D721Med (cell line): ENCODE data around the gene TSN.

ENCODE experiments used
- DNase-seq: peaks from one replicate; pipeline ENCODE4 v3.0.0; 2011; ENCODE audit warnings: low spot score; ENCODE audit not compliant: insufficient read length
- FAIRE-seq: peaks from 2 replicates; lab custom pipeline; 2011; peaks lifted over from hg19 to GRCh38; lab: Jason Lieb, UNC
- TF ChIP-seq, protein P1 (sequence below): IDR thresholded peaks from 2 replicates; pipeline ENCODE4 v1.5.1; 2012; ENCODE audit warnings: mild to moderate bottlenecking, control low read depth; ENCODE audit not compliant: insufficient read depth; ENCODE audit errors: missing control alignments

Gene TSN

DNA sequence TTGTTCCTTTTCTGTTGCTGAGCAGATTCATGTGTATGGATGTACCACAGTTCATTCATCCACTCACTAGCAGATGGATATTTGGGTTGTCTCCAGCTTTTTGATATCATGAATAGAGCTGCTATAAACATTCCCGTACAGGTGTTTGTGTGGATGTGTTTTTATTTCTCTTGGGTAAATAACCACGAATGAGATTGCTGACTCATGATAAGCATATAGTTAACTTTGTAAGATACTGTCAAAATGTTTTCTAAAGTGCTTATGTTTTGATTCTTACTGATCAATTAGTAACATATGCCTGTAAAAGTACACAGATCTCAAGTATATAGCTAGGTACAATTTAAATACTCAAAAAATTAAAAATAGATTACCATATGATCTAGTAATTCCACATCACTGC, 27.7 kb downstream of the TSN start:
- TF ChIP-seq, protein P1, sequence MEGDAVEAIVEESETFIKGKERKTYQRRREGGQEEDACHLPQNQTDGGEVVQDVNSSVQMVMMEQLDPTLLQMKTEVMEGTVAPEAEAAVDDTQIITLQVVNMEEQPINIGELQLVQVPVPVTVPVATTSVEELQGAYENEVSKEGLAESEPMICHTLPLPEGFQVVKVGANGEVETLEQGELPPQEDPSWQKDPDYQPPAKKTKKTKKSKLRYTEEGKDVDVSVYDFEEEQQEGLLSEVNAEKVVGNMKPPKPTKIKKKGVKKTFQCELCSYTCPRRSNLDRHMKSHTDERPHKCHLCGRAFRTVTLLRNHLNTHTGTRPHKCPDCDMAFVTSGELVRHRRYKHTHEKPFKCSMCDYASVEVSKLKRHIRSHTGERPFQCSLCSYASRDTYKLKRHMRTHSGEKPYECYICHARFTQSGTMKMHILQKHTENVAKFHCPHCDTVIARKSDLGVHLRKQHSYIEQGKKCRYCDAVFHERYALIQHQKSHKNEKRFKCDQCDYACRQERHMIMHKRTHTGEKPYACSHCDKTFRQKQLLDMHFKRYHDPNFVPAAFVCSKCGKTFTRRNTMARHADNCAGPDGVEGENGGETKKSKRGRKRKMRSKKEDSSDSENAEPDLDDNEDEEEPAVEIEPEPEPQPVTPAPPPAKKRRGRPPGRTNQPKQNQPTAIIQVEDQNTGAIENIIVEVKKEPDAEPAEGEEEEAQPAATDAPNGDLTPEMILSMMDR = no peak
- DNase-seq = no peak
- no peak for FAIRE-seq

DNA sequence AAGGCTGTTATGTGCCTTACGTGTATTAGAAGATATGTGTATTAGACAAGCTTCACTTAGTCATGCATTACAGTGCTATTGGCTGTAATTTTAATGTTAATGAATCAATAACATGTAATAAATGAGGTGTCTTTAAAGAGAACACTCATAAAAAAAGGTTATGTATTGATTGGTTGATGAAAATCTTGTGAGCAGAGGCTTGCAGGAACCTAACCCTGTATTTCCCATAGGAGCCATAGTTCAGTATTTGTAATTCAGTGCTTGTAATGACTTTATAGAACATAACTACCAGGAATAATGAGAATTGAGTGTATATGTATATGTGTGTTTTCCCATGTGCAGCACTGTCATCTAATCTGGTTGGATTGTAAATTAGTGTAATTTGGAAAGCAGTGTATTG, 33.2 kb downstream of the TSN start:
- TF ChIP-seq, protein P1 = no peak
- DNase-seq (no peak), FAIRE-seq (no peak)

DNA sequence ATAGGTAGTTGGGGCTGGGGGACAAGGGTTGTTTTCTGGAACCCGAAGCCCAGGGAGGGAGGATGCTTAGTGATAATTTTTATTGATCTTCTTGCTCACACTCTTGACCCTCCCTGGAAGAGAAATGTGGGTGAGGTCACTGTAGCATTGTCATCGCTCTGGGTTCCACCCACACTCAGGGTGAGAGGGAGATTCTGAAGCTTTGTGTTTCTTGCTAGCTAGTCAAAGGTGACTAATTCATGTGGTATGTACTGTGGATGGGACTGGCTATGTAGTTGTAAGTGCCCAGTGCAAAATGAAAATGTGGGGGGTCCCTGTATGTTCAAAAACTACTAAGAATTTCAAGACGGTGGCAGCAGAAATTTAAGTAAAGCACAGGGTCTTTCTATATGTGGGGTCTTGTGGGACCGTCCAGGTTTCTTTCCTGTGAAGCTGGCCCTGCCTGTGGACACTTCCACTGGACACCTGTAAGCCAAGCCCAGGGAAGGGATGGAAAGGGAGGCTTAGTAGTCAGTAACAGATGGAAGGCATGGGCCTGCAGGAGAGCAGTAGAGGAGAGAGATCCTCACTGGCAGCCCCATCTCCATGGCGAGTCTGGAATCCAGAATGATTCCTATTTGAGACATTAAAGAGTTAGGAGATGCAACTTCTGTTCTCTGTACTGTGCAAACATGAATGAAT, 35.0 kb downstream of the TSN start:
- TF ChIP-seq, protein P1 = no peak
- DNase-seq (no peak), FAIRE-seq (no peak)

DNA sequence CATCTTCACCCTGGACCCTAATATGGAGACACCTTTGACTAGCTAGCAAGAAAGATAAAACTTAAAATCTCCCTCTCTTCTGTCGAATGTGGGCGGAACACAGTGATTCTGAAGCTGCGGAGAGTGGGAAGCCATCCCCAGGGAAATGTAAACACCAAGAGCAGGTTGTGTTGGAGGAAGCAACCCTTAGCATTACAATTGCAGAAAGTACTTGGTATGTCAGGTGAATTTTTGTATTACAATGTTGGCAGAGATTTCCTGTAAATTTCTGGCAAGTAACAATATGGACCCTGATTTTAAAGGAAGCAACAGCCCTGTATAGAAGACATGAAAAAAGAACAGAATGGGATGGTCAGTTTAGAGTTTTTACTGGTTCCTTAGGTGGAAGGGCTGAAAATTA, 35.8 kb downstream of the TSN start:
- DNase-seq = no peak
- no peak for FAIRE-seq
- TF ChIP-seq, protein P1 = no peak

DNA sequence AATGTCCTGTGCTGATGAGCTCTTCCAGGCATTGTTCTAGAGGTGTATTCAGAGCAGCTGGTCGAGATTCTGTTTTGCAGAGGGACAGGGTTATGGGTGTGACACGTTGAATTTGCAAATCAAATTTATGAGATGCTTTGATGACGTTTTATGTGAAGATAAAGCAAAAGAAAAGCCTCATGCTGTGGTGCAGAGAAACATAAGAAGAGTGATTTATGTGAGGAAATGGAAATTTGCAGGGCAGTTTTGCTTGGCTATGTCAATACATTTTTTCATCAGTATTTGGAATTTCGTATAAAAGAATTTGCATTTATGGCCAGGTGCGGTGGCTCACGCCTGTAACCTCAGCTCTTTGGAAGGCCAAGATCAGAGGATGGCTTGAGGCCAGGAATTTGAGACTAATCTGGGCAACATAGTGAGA, 36.4 kb downstream of the TSN start:
- FAIRE-seq = no peak
- TF ChIP-seq, protein P1 = no peak
- no peak for DNase-seq

DNA sequence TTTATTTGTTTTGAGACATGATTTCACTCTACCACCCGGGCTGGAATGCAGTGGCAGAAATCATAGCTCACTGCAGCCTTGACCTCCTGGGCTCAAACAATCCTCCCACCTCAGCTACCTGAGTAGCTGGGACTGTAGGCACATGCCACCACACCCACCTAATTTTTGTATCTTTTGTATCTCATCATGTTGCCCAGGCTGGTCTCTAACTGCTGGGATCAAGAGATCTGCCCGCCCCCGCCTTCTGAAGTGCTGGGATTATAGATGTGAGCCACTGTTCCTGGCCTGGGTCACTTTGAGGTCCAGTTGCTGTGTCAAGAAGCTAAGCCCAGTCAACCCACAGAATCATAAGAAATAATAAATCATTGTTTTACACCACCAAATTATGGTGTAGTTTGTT, 38.4 kb downstream of the TSN start:
- TF ChIP-seq, protein P1 = no peak
- DNase-seq = no peak
- FAIRE-seq = no peak

DNA sequence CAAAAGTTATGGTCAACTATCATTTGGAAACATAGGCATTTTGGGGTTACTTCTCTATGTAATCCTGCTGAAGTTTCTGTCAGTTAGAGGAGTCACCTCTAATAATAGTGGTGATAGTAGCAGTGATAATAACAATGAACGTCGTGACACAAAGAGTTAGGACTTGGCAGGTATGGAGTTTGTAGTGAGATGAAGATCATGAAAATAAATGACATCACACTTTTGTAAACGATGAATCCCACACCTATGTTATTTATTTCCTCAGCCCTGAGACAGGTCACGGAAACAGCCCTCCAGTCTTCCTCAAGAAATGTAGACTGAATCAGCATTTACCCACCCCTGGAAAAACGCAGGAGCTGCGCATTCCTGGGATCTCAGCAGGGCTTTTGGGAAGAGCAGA, 38.8 kb downstream of the TSN start:
- no peak for FAIRE-seq
- no peak for DNase-seq
- TF ChIP-seq, protein P1 = no peak
